ENCODE measurements around the gene FGF8.
A peak's percentile ranks its signal among the peaks of the same experiment; 100 is the strongest.

The FGF8 gene

GRCh38 chr10:101781984-101782810, 6.3 kb upstream of the FGF8 start:
- no peak for DNase-seq (ENCODE audit: low read depth)

DNA sequence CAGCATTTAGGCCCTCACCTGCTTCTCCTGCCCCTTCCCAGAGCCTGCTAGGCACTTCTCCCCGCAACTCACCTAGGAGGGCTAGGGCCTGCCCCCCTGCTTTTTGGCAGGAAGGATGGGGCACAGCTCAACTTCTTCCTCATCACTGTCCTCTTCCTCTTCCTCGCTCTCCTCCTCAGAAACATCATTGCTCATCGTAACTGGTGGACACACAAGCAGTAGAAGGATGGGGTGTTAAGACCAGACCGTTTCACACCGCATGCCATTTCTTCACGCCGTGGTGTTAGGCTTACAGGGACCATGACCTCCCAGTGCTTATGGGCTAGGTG, 5.7 kb upstream of the FGF8 start:
- DNase-seq (ENCODE audit: low read depth) = no peak

GRCh38 chr10:101780818-101781654, 5.1 kb upstream of the FGF8 start:
- DNase-seq (ENCODE audit: low read depth) = peak; percentile 59

GRCh38 chr10:101780187-101780817, 4.4 kb upstream of the FGF8 start:
- no peak for DNase-seq (ENCODE audit: low read depth)

GRCh38 chr10:101779544-101780186, 3.8 kb upstream of the FGF8 start:
- DNase-seq (ENCODE audit: low read depth) = peak; percentile 54

- peak; percentile 60 for DNase-seq (ENCODE audit: low read depth)
Measured at GRCh38 chr10:101778781-101779543, 3.0 kb upstream of the FGF8 start.

- no peak for DNase-seq (ENCODE audit: low read depth)
Measured at GRCh38 chr10:101778151-101778780, 2.4 kb upstream of the FGF8 start.

DNA sequence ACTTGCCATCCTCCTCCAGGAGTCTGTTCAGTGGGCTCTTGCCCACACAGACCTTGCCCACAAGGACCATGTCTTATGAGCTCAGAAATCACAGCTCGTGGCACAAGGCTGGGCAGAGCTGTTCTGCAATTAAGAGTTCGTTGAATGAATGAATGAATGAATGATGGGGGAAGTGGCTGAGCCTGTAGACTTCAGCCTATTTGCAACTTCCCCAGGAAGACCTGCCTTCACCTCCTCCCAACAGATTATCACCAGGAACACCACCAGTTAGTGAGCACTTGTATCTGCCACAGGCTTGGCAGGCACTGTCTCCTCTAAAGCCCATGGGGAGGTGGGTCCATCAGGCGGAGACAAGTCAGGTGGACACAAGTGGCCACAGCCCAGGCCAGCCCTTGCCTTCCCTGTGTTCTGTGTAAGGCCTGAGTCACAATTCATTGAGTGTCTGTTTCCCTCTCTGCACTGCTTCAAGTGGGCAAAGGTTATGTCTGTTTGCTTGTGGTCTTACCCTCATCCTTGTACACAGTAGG, 1.8 kb upstream of the FGF8 start:
- no peak for DNase-seq (ENCODE audit: low read depth)

DNA sequence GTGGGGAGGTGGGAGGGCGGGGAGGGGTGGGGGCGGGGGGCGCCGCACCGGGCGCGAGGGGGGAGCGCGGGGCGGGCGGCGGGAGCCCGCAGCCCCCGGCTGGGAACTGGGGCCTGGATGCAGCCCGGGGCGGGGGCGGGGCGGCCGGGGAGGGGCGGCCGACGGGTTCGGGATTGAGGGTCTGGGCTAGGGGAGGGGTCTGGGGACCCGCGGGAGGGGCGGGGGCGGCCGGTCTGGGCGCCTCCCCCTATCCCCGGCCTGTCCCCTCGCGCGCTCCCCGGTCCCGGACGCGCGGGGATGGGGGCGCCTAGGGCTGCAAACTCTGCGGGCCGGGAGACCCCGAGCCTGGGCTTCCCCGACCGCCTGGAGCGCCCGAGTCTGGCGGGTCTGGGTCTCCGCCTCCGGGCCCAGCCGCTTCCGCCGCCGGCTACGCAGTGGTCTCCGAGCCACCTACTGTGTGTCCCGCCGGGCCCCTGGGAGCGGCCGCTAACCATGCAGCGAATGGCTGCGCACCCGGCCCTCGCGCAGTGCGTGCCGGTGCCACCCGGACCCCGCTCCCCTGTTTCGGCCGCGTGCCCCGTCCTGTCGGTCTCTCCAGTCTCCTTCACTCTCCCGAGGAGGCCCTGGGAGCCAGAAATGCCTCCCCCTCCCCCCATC, 375 bp upstream of the FGF8 start:
- no peak for DNase-seq (ENCODE audit: low read depth)

GRCh38 chr10:101774589-101775272, 1.2 kb downstream of the FGF8 start:
- no peak for DNase-seq (ENCODE audit: low read depth)

GRCh38 chr10:101773923-101774588, 1.9 kb downstream of the FGF8 start:
- DNase-seq (ENCODE audit: low read depth) = no peak

- no peak for DNase-seq (ENCODE audit: low read depth)
Measured at GRCh38 chr10:101772895-101773761, 2.8 kb downstream of the FGF8 start.

- DNase-seq (ENCODE audit: low read depth) = no peak
Measured at GRCh38 chr10:101772017-101772894, 3.7 kb downstream of the FGF8 start.

GRCh38 chr10:101771380-101771779, 4.5 kb downstream of the FGF8 start:
- no peak for DNase-seq (ENCODE audit: low read depth)

DNA sequence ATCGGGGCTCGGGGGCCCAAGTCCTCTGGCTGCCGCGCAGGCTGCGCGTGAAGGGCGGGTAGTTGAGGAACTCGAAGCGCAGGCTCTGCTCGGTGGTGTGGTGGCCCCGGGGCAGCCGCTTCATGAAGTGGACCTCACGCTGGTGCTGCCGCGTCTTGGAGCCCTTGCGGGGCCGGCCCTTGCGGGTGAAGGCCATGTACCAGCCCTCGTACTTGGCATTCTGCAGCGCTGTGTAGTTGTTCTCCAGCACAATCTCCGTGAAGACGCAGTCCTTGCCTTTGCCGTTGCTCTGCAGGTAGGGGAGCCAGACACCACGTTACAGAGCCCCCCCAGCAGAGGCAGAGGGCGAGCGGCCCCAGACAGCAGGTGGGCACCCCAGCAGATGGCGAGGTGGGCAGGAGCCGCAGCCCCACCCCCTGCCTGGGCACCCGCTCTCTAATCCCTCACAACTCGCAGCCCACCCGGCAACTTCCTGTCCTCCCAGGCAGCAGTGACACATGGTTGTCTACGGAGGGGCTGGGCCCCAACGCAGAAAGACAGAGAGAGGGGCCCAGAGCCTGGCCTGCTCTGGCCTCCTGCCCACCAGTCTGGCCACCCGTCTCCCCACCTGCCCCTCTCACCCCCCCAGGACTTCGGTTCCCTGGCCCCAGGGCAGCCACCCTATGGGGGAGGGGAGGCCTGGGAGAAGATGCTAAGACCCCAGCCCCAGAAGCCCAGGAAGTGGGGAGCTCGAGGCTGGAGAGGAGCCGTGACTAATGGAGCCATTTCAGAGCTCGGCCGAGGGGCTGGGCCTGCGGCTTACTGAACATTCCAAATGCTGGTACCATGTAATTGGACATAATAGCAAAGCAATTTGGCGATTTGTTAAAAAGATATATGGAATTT, 5.3 kb downstream of the FGF8 start:
- DNase-seq (ENCODE audit: low read depth) = no peak

DNA sequence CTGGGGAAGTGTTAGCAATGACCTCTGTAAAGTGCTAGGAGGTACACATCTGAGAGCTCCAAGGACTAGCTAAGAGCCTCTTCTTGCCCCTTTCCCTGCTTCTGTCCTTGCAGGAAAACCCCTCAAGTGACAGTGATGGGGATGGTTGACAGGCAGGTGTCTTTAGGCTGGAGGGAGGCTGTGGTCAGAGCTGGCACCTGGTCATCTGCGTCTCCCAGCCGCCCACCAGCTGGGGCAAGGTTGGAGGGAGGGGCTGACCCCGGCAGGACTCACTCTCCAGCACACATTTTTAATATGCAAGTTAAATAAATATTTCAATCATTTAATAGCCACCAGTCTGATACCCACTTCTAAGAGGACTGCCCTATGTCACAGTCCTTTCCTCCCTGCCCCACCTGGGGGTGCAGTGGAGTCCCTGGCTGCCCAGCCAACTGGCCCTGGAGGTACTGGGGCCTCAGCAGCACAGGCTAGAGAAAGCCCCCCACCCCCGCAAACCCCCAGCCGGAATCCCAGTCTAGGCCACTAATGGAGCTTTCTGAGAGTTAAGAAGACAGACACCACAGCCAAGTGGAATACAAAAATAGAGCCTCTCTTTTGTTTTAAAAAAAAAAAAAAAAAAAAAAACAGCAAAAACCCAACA, 6.3 kb downstream of the FGF8 start:
- no peak for DNase-seq (ENCODE audit: low read depth)
